Bronchial epithelial cell (primary cell): ENCODE data around the gene SFT2D1. TPM values are rescaled to one million over a fixed set of nuclear protein-coding genes. Genes with fewer than 3 reads are reported as not detected.
A peak's percentile ranks its signal among the peaks of the same experiment; 100 is the strongest.

Experiments used
- DNase-seq: peaks from one replicate; pipeline ENCODE4 v3.0.0-alpha.2; 2010; ENCODE audit warnings: low read depth
- FAIRE-seq: peaks from 2 replicates; lab custom pipeline; 2011; peaks lifted over from hg19 to GRCh38; lab: Jason Lieb, UNC
- H3K27me3 ChIP-seq: 2 replicates; pipeline ENCODE4 v1.5.1; 2011; ENCODE audit warnings: low read length; ENCODE audit not compliant: control insufficient read depth, insufficient read depth
- H3K36me3 ChIP-seq: 2 replicates; pipeline ENCODE4 v1.5.1; 2011; ENCODE audit warnings: low read length; ENCODE audit not compliant: control insufficient read depth, insufficient read depth
- H3K4me3 ChIP-seq: 2 replicates; pipeline ENCODE4 v1.5.1; 2011; ENCODE audit warnings: mild to moderate bottlenecking, low read depth, low read length, control low read depth
- CTCF ChIP-seq: IDR thresholded peaks from 2 replicates; pipeline ENCODE4 v1.5.1; 2011; ENCODE audit warnings: mild to moderate bottlenecking, moderate library complexity, low read length, control low read depth, inconsistent platforms; ENCODE audit not compliant: insufficient read depth, severe bottlenecking
- total RNA-seq: library from RNA; depleted of rRNA; stranded (reverse); fragments of >200 nt; gene quantifications from 2 replicates; pipeline ENCODE4 v1.2.1, GENCODE V29; 2014

SFT2D1 gene
- total RNA-seq, 1 donor from 2014 or later, result 61.6 TPM

- DNase-seq, result no peak
- FAIRE-seq, result no peak
- no peak for TF ChIP-seq CTCF
Observed at GRCh38 chr6:166277018-166277417, 65.3 kb downstream of the SFT2D1 start.

GRCh38 chr6:166275714-166276166, 66.6 kb downstream of the SFT2D1 start:
- DNase-seq, result no peak
- peak; percentile 98 for TF ChIP-seq CTCF
- Histone ChIP-seq H3K36me3 (no peaks in the 10 kb centered on the region), H3K27me3 (peaks cover 5% of the 10 kb centered on the region), H3K4me3 (no peak overlapping the region)
- FAIRE-seq, result no peak

More at GRCh38 chr6:166277018-166277417, 65.3 kb downstream of the SFT2D1 start:
- no peak overlapping the region for H3K4me3 ChIP-seq
- no peaks in the 10 kb centered on the region for H3K36me3 ChIP-seq
- H3K27me3 ChIP-seq, result peaks cover 5% of the 10 kb centered on the region

GRCh38 chr6:166274739-166275370, 67.5 kb downstream of the SFT2D1 start:
- H3K4me3 ChIP-seq, result no peak overlapping the region
- no peak for TF ChIP-seq CTCF
- no peaks in the 10 kb centered on the region for H3K36me3 ChIP-seq
- DNase-seq (no peak), FAIRE-seq (no peak)
- H3K27me3 ChIP-seq, result peaks cover 5% of the 10 kb centered on the region

- no peak for DNase-seq
- Histone ChIP-seq H3K4me3 (no peak overlapping the region), H3K36me3 (no peaks in the 10 kb centered on the region), H3K27me3 (peaks cover 5% of the 10 kb centered on the region)
- no peak for FAIRE-seq
- no peak for TF ChIP-seq CTCF
Observed at GRCh38 chr6:166274163-166274562, 68.2 kb downstream of the SFT2D1 start.

- no peak for TF ChIP-seq CTCF
- Histone ChIP-seq H3K27me3 (peaks cover 3% of the 10 kb centered on the region), H3K36me3 (no peaks in the 10 kb centered on the region), H3K4me3 (no peak overlapping the region)
- FAIRE-seq, result no peak
- no peak for DNase-seq
Observed at GRCh38 chr6:166271376-166271765, 71.0 kb downstream of the SFT2D1 start.
